Measurements from ENCODE around the gene NOL9. TPM values are rescaled to one million over a fixed set of nuclear protein-coding genes. Genes with fewer than 3 reads are reported as not detected.

NOL9 gene
- polyA plus RNA-seq, 1 of the 3 experiments (the other 2 are of a cell fraction): 7.1 TPM

DNA sequence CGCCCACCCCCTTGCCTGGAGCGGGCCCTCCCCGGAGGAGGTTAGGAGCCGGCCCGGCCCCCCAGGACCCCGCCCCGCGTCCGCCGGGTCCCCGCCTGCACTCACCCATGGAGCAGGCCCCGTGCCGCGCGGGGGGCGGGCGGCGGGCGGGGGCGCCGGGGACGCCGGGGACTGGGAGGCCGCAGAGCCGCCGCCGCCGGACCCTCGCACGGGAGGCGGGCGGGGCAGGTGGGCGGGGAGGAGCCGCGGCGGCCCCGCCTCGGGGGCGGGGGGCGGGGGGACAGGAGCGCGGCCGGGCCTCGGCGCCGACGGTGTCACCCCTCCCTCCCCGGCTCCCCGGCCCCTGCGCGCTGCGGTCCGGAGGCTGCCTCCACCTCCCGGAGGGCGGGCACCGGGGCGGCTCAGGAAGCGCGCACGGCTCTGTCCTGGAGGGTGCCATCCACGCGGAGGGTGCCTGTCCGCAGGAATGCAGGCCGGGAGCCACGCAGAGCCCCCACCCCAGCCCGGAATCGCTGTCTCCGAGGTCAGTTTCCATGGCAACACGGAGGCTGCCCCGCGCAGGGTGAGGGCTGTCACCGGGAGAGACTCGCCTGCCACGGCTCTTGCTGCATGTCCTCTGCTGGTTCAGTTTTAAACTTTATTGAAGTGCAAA is 57.0 kb downstream of the NOL9 start (continued):
- TF ChIP-seq, protein P1, sequence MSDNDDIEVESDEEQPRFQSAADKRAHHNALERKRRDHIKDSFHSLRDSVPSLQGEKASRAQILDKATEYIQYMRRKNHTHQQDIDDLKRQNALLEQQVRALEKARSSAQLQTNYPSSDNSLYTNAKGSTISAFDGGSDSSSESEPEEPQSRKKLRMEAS (IDR thresholded peaks at IDR 0.05; ENCODE audit: low read depth): peak; percentile 59; the same call in 1 of the 2 replicates
- TF ChIP-seq, protein P2, sequence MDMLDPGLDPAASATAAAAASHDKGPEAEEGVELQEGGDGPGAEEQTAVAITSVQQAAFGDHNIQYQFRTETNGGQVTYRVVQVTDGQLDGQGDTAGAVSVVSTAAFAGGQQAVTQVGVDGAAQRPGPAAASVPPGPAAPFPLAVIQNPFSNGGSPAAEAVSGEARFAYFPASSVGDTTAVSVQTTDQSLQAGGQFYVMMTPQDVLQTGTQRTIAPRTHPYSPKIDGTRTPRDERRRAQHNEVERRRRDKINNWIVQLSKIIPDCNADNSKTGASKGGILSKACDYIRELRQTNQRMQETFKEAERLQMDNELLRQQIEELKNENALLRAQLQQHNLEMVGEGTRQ (IDR thresholded peaks at IDR 0.05; ENCODE audit: borderline replicate concordance, low read depth, low read length): no peak
- TF ChIP-seq FOXJ3 (CRISPR knock-in tag; IDR thresholded peaks at IDR 0.05) (no peak), TCF12 (IDR thresholded peaks at IDR 0.05) (no peak), TAF1 (IDR thresholded peaks at IDR 0.05; ENCODE audit: borderline replicate concordance, low read depth, low read length) (no peak)

DNA sequence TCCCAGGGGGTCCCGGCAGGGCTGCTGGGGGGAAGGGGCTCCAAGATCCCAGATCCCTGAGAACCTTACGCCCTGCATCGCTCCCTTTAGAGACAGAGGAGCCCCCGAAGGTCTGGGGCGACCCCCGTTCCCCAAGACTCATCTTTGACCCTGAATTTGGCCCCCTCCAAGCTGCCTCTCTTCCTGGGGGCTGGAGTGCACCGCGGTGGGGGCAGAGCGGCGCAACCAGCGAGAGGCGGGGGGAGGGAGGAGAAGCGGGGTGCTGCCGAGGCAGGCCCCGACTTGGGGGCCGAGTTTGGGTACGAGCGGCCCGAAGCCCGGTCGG is 57.5 kb downstream of the NOL9 start:
- CTCF ChIA-PET: interaction anchor here (2.1 to 5.8 kb wide), 3 partner anchors 11 to 25 kb away, joined by 5 to 60 read pairs (median 15); no protein-coding TSS in a partner anchor

More for the DNA sequence above, 57.5 kb downstream of the NOL9 start:
- peaks cover 17% of the 10 kb centered on the region for H3F3A ChIP-seq (replicated peaks; ENCODE audit: insufficient read depth)
- H3K27me3 ChIP-seq (ENCODE audit: insufficient read depth): no peaks in the 10 kb centered on the region
- H3K4me2 ChIP-seq: peak overlapping the region; percentile 95
- H3K9me3 ChIP-seq: no peaks in the 10 kb centered on the region
- H3K4me1 ChIP-seq (ENCODE audit: control insufficient read depth in 1 of 2, insufficient read depth in 2 of 2, low read depth in 1 of 2, low read length in 1 of 2): peaks cover 0 to 73% of the 10 kb centered on the region in 2 experiments; a peak in 2 of 4 replicates
- TF ChIP-seq, protein P2 (IDR thresholded peaks at IDR 0.05; ENCODE audit: borderline replicate concordance, low read depth, low read length): no peak
- TF ChIP-seq GATA2 (CRISPR knock-in tag; IDR thresholded peaks at IDR 0.05) (no peak), SMC3 (IDR thresholded peaks at IDR 0.05; ENCODE audit: low read depth, low read length) (no peak)
- TF ChIP-seq, protein P3, sequence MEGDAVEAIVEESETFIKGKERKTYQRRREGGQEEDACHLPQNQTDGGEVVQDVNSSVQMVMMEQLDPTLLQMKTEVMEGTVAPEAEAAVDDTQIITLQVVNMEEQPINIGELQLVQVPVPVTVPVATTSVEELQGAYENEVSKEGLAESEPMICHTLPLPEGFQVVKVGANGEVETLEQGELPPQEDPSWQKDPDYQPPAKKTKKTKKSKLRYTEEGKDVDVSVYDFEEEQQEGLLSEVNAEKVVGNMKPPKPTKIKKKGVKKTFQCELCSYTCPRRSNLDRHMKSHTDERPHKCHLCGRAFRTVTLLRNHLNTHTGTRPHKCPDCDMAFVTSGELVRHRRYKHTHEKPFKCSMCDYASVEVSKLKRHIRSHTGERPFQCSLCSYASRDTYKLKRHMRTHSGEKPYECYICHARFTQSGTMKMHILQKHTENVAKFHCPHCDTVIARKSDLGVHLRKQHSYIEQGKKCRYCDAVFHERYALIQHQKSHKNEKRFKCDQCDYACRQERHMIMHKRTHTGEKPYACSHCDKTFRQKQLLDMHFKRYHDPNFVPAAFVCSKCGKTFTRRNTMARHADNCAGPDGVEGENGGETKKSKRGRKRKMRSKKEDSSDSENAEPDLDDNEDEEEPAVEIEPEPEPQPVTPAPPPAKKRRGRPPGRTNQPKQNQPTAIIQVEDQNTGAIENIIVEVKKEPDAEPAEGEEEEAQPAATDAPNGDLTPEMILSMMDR (IDR thresholded peaks at IDR 0.05): no peak
- 11% methylated on average over 3 of the region's 21 CpGs for WGBS (ENCODE audit: low lambda C conversion rate)
- POLR2A ChIA-PET: no interaction called here
- H3K9me2 ChIP-seq: no peaks in the 10 kb centered on the region
- H2AFZ ChIP-seq (ENCODE audit: low read depth): peak overlapping the region; percentile 29; the same call in 1 of the 2 replicates
- H4K20me1 ChIP-seq (ENCODE audit: insufficient read depth): no peaks in the 10 kb centered on the region
- no peaks in the 10 kb centered on the region for H3K36me3 ChIP-seq (replicated peaks in 1 of 2; ENCODE audit: control insufficient read depth in 1 of 2, insufficient read depth in 2 of 2, low read length in 1 of 2)
- H3K27ac ChIP-seq (ENCODE audit: low read depth in 2 of 2, low read length in 1 of 2): peak overlapping the region in 1 of 2 experiments; percentile 80; a peak in 2 of 4 replicates
- no peak for DNase-seq
- H3K9ac ChIP-seq: peak overlapping the region; percentile 64
- peak overlapping the region; percentile 65 to 69 for H3K4me3 ChIP-seq (ENCODE audit: low read depth in 2 of 2, low read length in 1 of 2)
- H3K79me2 ChIP-seq (ENCODE audit: insufficient read depth): peaks cover 7% of the 10 kb centered on the region; the same call in 1 of the 2 replicates
